ENCODE results near the gene ZFAND4. TPM values are rescaled to one million over a fixed set of nuclear protein-coding genes. Genes with fewer than 3 reads are reported as not detected.

The ZFAND4 gene
- total and polyA plus RNA-seq, 9 of the 15 experiments (the other 6 are each of a cell fraction or from before 2014, with no cell fraction given), result 0.42 to 3.0 (median 1.5) TPM

DNA sequence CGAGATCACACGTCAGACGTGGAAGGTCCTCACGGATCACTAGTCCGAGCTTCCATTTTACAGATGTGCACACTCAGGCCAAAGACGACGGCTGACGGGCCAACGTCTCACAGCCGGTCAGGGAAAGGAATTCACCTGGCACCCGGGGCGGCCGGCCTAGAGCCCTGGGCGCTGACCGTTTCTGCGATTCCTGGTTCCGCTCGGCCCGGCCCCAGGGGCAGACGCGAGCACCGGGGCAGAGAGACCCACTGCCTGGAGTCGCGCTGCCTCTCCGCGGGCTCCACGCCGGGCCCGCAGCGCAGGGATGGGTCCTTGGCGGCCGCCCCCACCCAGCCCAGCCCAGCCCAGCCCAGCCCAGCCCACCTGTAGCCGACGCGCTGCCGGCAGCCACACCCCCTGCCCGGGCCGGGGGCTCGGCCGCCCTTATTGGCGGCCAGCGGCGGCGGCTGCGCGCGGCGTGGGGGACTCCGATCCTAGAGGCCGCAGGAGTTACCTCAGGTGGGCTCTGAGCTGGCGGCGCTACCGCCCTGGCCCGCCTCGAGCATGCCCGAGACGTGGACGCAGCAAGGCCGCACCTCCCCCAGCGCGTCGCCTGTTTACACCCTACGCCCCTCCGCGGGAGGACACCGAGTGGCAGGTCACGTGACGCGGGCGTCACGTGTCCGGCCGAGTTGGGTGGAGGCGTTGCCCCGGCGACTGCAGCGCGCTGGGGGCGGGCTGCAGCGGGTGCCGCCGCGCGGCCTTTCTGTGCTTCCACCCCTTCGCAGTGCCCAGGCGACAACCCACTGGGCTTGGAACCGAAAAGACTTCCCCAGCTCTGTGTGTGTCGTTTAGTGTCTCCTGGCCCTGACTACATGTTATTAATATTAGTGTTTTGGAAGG, 78.1 kb downstream of the ZFAND4 start (continued):
- TF ChIP-seq RHOXF2B (CRISPR knock-in tag; conservative IDR thresholded peaks at IDR 0.05) (peak; percentile 67; the same call in 1 of the 2 replicates), NRF1 (conservative IDR thresholded peaks at IDR 0.05 in 1 of 2, IDR thresholded peaks at IDR 0.05 in 1 of 2) (peak; percentile 72 to 80), PTTG1 (tag; IDR thresholded peaks at IDR 0.05; ENCODE audit: low read depth) (no peak), MAFG (tag; conservative IDR thresholded peaks at IDR 0.05) (no peak), CHD4 (IDR thresholded peaks at IDR 0.05; ENCODE audit: insufficient read depth, insufficient replicate concordance, low read depth, low read length, poor library complexity, severe bottlenecking) (no peak), JUND (IDR thresholded peaks at IDR 0.05; ENCODE audit: borderline replicate concordance, low read depth, low read length) (peak; percentile 77), JUND (tag; IDR thresholded peaks at IDR 0.05; ENCODE audit: borderline replicate concordance, low read depth, low read length) (no peak; the same call in 2 of the 3 replicates), ZNF143 (CRISPR knock-in tag; IDR thresholded peaks at IDR 0.05) (peak; percentile 58), TCFL5 (CRISPR knock-in tag; conservative IDR thresholded peaks at IDR 0.05) (0 out of 2 replicates have a peak, but pooled peaks have one; percentile 48), ATF1 (CRISPR knock-in tag; IDR thresholded peaks at IDR 0.05) (0 out of 2 replicates have a peak, but pooled peaks have one; percentile 60), ATF1 (tag; IDR thresholded peaks at IDR 0.05) (peak; percentile 94), RBBP5 (IDR thresholded peaks at IDR 0.05; ENCODE audit: borderline replicate concordance, insufficient read depth, low read length, poor library complexity, severe bottlenecking) (peak; percentile 96), ZNF644 (tag; IDR thresholded peaks at IDR 0.05; ENCODE audit: low read depth) (peak; percentile 47; the same call in 1 of the 2 replicates), RBM22 (IDR thresholded peaks at IDR 0.05; ENCODE audit: low read depth, low read length, poor library complexity, severe bottlenecking) (peak; percentile 98), PHF20 (IDR thresholded peaks at IDR 0.05; ENCODE audit: partially characterized antibody) (peak; percentile 97), JUN (IDR thresholded peaks at IDR 0.05; ENCODE audit: borderline replicate concordance, low read depth, low read length) (peak; percentile 88; the same call in 1 of the 2 replicates), JUN (CRISPR knock-in tag; IDR thresholded peaks at IDR 0.05; ENCODE audit: borderline replicate concordance) (peak; percentile 88; the same call in 1 of the 2 replicates), FUS (optimal IDR thresholded peaks at IDR 0.05; ENCODE audit: low read depth, low read length) (peak; percentile 48), MXI1 (IDR thresholded peaks at IDR 0.05; ENCODE audit: low read depth, low read length) (peak; percentile 94), ZNF212 (CRISPR knock-in tag; IDR thresholded peaks at IDR 0.05) (no peak), MCM7 (IDR thresholded peaks at IDR 0.05) (no peak), SMAD2 (IDR thresholded peaks at IDR 0.05; ENCODE audit: low read depth, low read length) (no peak), ESRRA (IDR thresholded peaks at IDR 0.05; ENCODE audit: borderline replicate concordance, low read depth) (peak; percentile 40; the same call in 1 of the 2 replicates), NBN (IDR thresholded peaks at IDR 0.05; ENCODE audit: low read depth) (0 out of 2 replicates have a peak, but pooled peaks have one; percentile 16), MECOM (CRISPR knock-in tag; IDR thresholded peaks at IDR 0.05) (no peak), SIN3A (IDR thresholded peaks at IDR 0.05; ENCODE audit: borderline replicate concordance in 2 of 2, control insufficient read depth in 1 of 2, low read depth in 2 of 2, low read length in 2 of 2) (peak; percentile 100), ZKSCAN1 (IDR thresholded peaks at IDR 0.05; ENCODE audit: low read depth, low read length) (peak; percentile 73)
- TF ChIP-seq, protein P1, sequence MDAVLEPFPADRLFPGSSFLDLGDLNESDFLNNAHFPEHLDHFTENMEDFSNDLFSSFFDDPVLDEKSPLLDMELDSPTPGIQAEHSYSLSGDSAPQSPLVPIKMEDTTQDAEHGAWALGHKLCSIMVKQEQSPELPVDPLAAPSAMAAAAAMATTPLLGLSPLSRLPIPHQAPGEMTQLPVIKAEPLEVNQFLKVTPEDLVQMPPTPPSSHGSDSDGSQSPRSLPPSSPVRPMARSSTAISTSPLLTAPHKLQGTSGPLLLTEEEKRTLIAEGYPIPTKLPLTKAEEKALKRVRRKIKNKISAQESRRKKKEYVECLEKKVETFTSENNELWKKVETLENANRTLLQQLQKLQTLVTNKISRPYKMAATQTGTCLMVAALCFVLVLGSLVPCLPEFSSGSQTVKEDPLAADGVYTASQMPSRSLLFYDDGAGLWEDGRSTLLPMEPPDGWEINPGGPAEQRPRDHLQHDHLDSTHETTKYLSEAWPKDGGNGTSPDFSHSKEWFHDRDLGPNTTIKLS (IDR thresholded peaks at IDR 0.05; ENCODE audit: borderline replicate concordance, low read depth), result peak; percentile 72
